ENCODE measurements around the gene GHR. TPM values are rescaled to one million over a fixed set of nuclear protein-coding genes. Genes with fewer than 3 reads are reported as not detected.

Gene GHR
- total RNA-seq, 2 donors from 2014 or later = 0.27 to 1.2 TPM

DNA sequence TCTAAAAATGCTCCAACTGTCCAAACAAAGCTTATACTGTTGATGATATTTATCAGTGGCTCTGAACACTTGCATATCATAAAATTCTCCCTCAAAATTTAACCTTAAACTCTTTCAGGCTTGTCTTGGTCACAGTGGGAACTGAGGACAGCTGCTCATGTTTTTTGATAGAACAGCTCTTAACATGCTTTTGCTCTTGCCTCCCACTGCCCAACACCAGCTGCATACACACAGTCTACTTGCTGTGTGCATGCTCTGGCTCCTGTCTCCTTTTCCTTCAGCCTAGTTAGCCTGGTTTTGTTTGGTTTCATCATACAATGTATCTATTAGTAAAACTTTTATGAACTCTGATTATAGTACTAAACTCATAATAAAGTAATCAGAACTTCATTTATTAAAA, 64.6 kb downstream of the GHR start:
- H3K36me3 Mint-ChIP-seq (ENCODE audit: low read depth) = no peaks in the 10 kb centered on the region
- Histone ChIP-seq H3K4me3 (ENCODE audit: low read length) (no peak overlapping the region), H3K9ac (ENCODE audit: extremely low read depth, low read length, poor library complexity, severe bottlenecking) (no peak overlapping the region), H3K9me3 (ENCODE audit: control insufficient read depth, low read length) (peaks cover 4% of the 10 kb centered on the region), H3K27ac (ENCODE audit: low read depth, low read length) (no peak overlapping the region), H3K4me1 (ENCODE audit: control insufficient read depth, insufficient read depth, low read length) (no peaks in the 10 kb centered on the region), H3K36me3 (ENCODE audit: control insufficient read depth, insufficient read depth, low read length) (no peaks in the 10 kb centered on the region), H3K27me3 (ENCODE audit: control insufficient read depth, insufficient read depth, low read length, poor library complexity, severe bottlenecking) (no peaks in the 10 kb centered on the region)
- H3K9me3 Mint-ChIP-seq = peaks cover 8% of the 10 kb centered on the region
- H3K27ac Mint-ChIP-seq = no peak overlapping the region
- no peaks in the 10 kb centered on the region for H3K27me3 Mint-ChIP-seq (ENCODE audit: insufficient read depth)
- no peak for DNase-seq
- H3K4me3 Mint-ChIP-seq = no peak overlapping the region
- TF ChIP-seq, protein P1, sequence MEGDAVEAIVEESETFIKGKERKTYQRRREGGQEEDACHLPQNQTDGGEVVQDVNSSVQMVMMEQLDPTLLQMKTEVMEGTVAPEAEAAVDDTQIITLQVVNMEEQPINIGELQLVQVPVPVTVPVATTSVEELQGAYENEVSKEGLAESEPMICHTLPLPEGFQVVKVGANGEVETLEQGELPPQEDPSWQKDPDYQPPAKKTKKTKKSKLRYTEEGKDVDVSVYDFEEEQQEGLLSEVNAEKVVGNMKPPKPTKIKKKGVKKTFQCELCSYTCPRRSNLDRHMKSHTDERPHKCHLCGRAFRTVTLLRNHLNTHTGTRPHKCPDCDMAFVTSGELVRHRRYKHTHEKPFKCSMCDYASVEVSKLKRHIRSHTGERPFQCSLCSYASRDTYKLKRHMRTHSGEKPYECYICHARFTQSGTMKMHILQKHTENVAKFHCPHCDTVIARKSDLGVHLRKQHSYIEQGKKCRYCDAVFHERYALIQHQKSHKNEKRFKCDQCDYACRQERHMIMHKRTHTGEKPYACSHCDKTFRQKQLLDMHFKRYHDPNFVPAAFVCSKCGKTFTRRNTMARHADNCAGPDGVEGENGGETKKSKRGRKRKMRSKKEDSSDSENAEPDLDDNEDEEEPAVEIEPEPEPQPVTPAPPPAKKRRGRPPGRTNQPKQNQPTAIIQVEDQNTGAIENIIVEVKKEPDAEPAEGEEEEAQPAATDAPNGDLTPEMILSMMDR (conservative IDR thresholded peaks at IDR 0.05) = no peak
- H3K4me1 Mint-ChIP-seq = no peaks in the 10 kb centered on the region

- Mint-ChIP-seq H3K4me1 (no peaks in the 10 kb centered on the region), H3K27ac (no peak overlapping the region), H3K36me3 (ENCODE audit: low read depth) (no peaks in the 10 kb centered on the region), H3K4me3 (no peak overlapping the region), H3K27me3 (ENCODE audit: insufficient read depth) (no peaks in the 10 kb centered on the region), H3K9me3 (no peaks in the 10 kb centered on the region)
- Histone ChIP-seq H3K27ac (ENCODE audit: low read depth, low read length) (no peak overlapping the region), H3K27me3 (ENCODE audit: control insufficient read depth, insufficient read depth, low read length, poor library complexity, severe bottlenecking) (no peaks in the 10 kb centered on the region), H3K9me3 (ENCODE audit: control insufficient read depth, low read length) (no peaks in the 10 kb centered on the region), H3K36me3 (ENCODE audit: control insufficient read depth, insufficient read depth, low read length) (no peaks in the 10 kb centered on the region), H3K4me1 (ENCODE audit: control insufficient read depth, insufficient read depth, low read length) (no peaks in the 10 kb centered on the region), H3K9ac (ENCODE audit: extremely low read depth, low read length, poor library complexity, severe bottlenecking) (no peak overlapping the region), H3K4me3 (ENCODE audit: low read length) (no peak overlapping the region)
- DNase-seq = no peak
- TF ChIP-seq, protein P1 (conservative IDR thresholded peaks at IDR 0.05) = no peak
- WGBS, 2 experiments (ENCODE audit: insufficient coverage in 1 of 2, insufficient read length in 1 of 2) = 83 to 90% methylated on average over 2 of the region's 2 CpGs
Observed at GRCh38 chr5:42490831-42491230, 67.6 kb downstream of the GHR start.

DNA sequence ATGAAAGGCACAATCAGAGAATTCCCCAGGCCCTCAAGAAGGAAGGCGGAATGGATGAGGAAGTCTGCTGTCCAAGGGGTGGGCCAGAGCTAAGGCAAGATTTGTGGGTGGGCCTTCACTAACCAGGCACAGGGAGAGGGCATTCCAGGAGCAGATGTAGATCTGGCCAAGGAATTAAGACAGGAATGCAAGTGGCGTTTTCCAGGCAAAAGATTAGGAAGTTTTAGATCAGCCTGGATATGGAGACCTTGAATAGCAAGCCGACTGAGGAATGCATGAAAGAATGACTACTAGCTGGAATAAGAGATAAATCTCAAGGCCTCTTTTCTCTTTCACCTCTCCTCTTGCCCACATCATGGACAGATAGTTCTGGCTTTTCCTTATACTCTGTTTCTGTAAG, 68.5 kb downstream of the GHR start:
- H3K4me1 ChIP-seq (ENCODE audit: control insufficient read depth, insufficient read depth, low read length) = no peaks in the 10 kb centered on the region
- no peaks in the 10 kb centered on the region for H3K9me3 Mint-ChIP-seq
- no peak overlapping the region for H3K27ac ChIP-seq (ENCODE audit: low read depth, low read length)
- peak; percentile 50 for DNase-seq
- no peak overlapping the region for H3K27ac Mint-ChIP-seq
- H3K4me3 ChIP-seq (ENCODE audit: low read length) = peak overlapping the region; percentile 34
- WGBS, 2 experiments (ENCODE audit: insufficient coverage in 1 of 2, insufficient read length in 1 of 2) = 88 to 89% methylated on average over 3 of the region's 3 CpGs
- H3K27me3 Mint-ChIP-seq (ENCODE audit: insufficient read depth) = no peaks in the 10 kb centered on the region
- H3K4me3 Mint-ChIP-seq = no peak overlapping the region
- H3K9me3 ChIP-seq (ENCODE audit: control insufficient read depth, low read length) = no peaks in the 10 kb centered on the region
- H3K27me3 ChIP-seq (ENCODE audit: control insufficient read depth, insufficient read depth, low read length, poor library complexity, severe bottlenecking) = no peaks in the 10 kb centered on the region
- TF ChIP-seq, protein P1 (conservative IDR thresholded peaks at IDR 0.05) = no peak
- H3K9ac ChIP-seq (ENCODE audit: extremely low read depth, low read length, poor library complexity, severe bottlenecking) = no peak overlapping the region
- H3K36me3 Mint-ChIP-seq (ENCODE audit: low read depth) = no peaks in the 10 kb centered on the region
- H3K36me3 ChIP-seq (ENCODE audit: control insufficient read depth, insufficient read depth, low read length) = no peaks in the 10 kb centered on the region
- H3K4me1 Mint-ChIP-seq = peaks cover 2% of the 10 kb centered on the region
